Spleen (tissue), 11 donors: ENCODE data around the gene ZNF485. TPM values are rescaled to one million over a fixed set of nuclear protein-coding genes. Genes with fewer than 3 reads are reported as not detected.
"Not testable (repeated sequence)": the region's sequence is repeated elsewhere in the genome, so short reads cannot be mapped to it uniquely, and the experiment has no call there.

Experiments
- DNase-seq: peaks from one replicate; pipeline ENCODE4 v3.0.0-alpha.2; 2020
- H3K27ac ChIP-seq, 8 donors: fragments of 200-600 bp; sonication (generic) in 7 of 8; 1 replicate in 4 of 8; 2 replicates in 4 of 8; pipeline versions ENCODE4 v1.5.0 to v1.8.0; 2016 to 2021; ENCODE audit warnings: inconsistent platforms in 4 of 8, mild to moderate bottlenecking in 4 of 8, moderate library complexity in 1 of 8
- H3K27me3 ChIP-seq, 7 donors: fragments of 200-600 bp; sonication (generic) in 6 of 7; replicated peaks in 1 of 7; 1 replicate in 4 of 7; 2 replicates in 3 of 7; pipeline versions ENCODE4 v1.5.0 to v1.8.0; 2016 to 2021; ENCODE audit warnings: inconsistent platforms in 3 of 7, mild to moderate bottlenecking in 1 of 7
- H3K36me3 ChIP-seq, 6 donors: fragments of 200-600 bp; sonication (generic) in 5 of 6; 1 replicate in 4 of 6; 2 replicates in 2 of 6; pipeline versions ENCODE4 v1.5.0 to v1.8.0; 2016 to 2021; ENCODE audit warnings: inconsistent platforms in 2 of 6
- H3K4me1 ChIP-seq, 6 donors: fragments of 200-600 bp; sonication (generic) in 5 of 6; 1 replicate in 3 of 6; 2 replicates in 3 of 6; pipeline versions ENCODE4 v1.5.0 to v1.8.0; 2016 to 2021; ENCODE audit warnings: inconsistent platforms in 3 of 6
- H3K4me3 ChIP-seq, 8 donors: fragments of 200-600 bp; sonication (generic) in 7 of 8; 1 replicate in 4 of 8; 2 replicates in 4 of 8; pipeline versions ENCODE4 v1.5.0 to v1.8.0; 2016 to 2021; ENCODE audit warnings: inconsistent platforms in 4 of 8, mild to moderate bottlenecking in 4 of 8, moderate library complexity in 2 of 8
- H3K9me3 ChIP-seq, 8 donors: fragments of 200-600 bp; sonication (generic) in 7 of 8; 1 replicate in 4 of 8; 2 replicates in 4 of 8; pipeline versions ENCODE4 v1.5.0 to v1.8.0; 2016 to 2021; ENCODE audit warnings: inconsistent platforms in 4 of 8
- CTCF ChIP-seq, 11 experiments: fragments of 200-600 bp in 7 of 11; fragments of 450-650 bp in 4 of 11; sonication (generic) in 4 of 11; IDR thresholded peaks in 8 of 11; conservative IDR thresholded peaks in 3 of 11; 1 replicate in 7 of 11; 2 replicates in 4 of 11; pipeline versions ENCODE4 v1.4.0 to v1.8.0; 2016 to 2021; ENCODE audit warnings: antibody characterized with exemption in 11 of 11, inconsistent platforms in 4 of 11, mild to moderate bottlenecking in 1 of 11
- POLR2A ChIP-seq, 3 donors: fragments of 450-650 bp; IDR thresholded peaks; one replicate each; pipeline ENCODE4 v1.5.1; 2017; ENCODE audit warnings: antibody characterized with exemption in 3 of 3, mild to moderate bottlenecking in 1 of 3
- POLR2AphosphoS5 ChIP-seq, 3 donors: sonication (generic); formaldehyde crosslinking; IDR thresholded peaks; one replicate each; pipeline ENCODE4 v1.5.1; 2017; ENCODE audit warnings: antibody characterized with exemption in 3 of 3
- WGBS, 5 donors: extraction: QIAGEN DNeasy Blood & Tissue Kit in 3 of 5; methylation state at CpG; one replicate each; pipeline versions ENCODE4 v1.1.5 to v1.1.7; 2013 to 2018; 5-methylcytosine and 5-hydroxymethylcytosine counted together
- intact Hi-C: fragments of 100-400 bp; cut with DNase I; formaldehyde crosslinking; loops from one replicate; pipeline ENCODE4 v1.15.0; 2023; ENCODE audit warnings: low total_unique reads
- polyA plus RNA-seq, 3 donors: library from polyadenylated mRNA; stranded (reverse); fragments of 200-250 nt; gene quantifications; one replicate each; pipeline ENCODE4 v1.2.1, GENCODE V29; 2013
- total RNA-seq, 7 donors: library from RNA; depleted of rRNA in 3 of 7; stranded (reverse); fragments of >200 nt in 3 of 7; fragmentation: NEBNext Ultra II Directional in 4 of 7; extraction: Animal tissue kit (Norgen Biotek cat#: 25700) in 4 of 7; gene quantifications; one replicate each; pipeline versions ENCODE4 v1.1.0 to v1.2.1, GENCODE V29; 2016 to 2021
- donor health status: healthy with polysubstance abuse.
- donor health status: DM: no; HTN: no; CAD: no; lungs with moderate emphysema.
- donor health status: DM: no; HTN: no; CAD: no.
- donor health status: Bipolar disorder and iron deficiency.
- donor health status: healthy.
- donor health status: DM: no; HTN: no; CAD: no.
- donor health status: DM: yes; HTN: yes; CAD: no.

ZNF485 gene
- total and polyA plus RNA-seq, 10 donors = 3.1 to 8.0 (median 4.8) TPM

GRCh38 chr10:43585981-43586729 lies 20.1 kb upstream of the ZNF485 start:
- TF ChIP-seq CTCF (IDR thresholded peaks at IDR 0.05 in 8 of 11, conservative IDR thresholded peaks at IDR 0.05 in 3 of 11) (no peak), POLR2AphosphoS5 (IDR thresholded peaks at IDR 0.05) (no peak), POLR2A (IDR thresholded peaks at IDR 0.05) (no peak)
- Histone ChIP-seq H3K27me3 (no peaks in the 10 kb centered on the region), H3K9me3 (peaks cover 0 to 6% (median 2%) of the 10 kb centered on the region in 8 donors), H3K4me3 (no peak overlapping the region), H3K36me3 (no peaks in the 10 kb centered on the region), H3K4me1 (no peaks in the 10 kb centered on the region), H3K27ac (no peak overlapping the region)
- WGBS, 5 donors = 77 to 88% (median 80%) methylated on average over 9 of the region's 9 CpGs
- intact Hi-C loops = no loop called here
- DNase-seq = no peak

- peaks cover 0 to 12% (median 7%) of the 10 kb centered on the region in 8 donors for H3K9me3 ChIP-seq
- DNase-seq, H3K27ac ChIP-seq, H3K27me3 ChIP-seq, intact Hi-C loops, H3K4me3 ChIP-seq, H3K36me3 ChIP-seq, H3K4me1 ChIP-seq: not testable (repeated sequence)
- WGBS, 5 donors = 69 to 92% (median 84%) methylated on average over 3 of the region's 3 CpGs
Observed at GRCh38 chr10:43586730-43587115, 19.5 kb upstream of the ZNF485 start.

- H3K27ac ChIP-seq = no peak overlapping the region
- H3K36me3 ChIP-seq = no peaks in the 10 kb centered on the region
- TF ChIP-seq CTCF (IDR thresholded peaks at IDR 0.05 in 8 of 11, conservative IDR thresholded peaks at IDR 0.05 in 3 of 11) (no peak), POLR2A (IDR thresholded peaks at IDR 0.05) (no peak), POLR2AphosphoS5 (IDR thresholded peaks at IDR 0.05) (no peak)
- no peaks in the 10 kb centered on the region for H3K27me3 ChIP-seq
- H3K4me1 ChIP-seq = peaks cover 6 to 23% (median 22%) of the 10 kb centered on the region in 6 donors
- DNase-seq = no peak
- WGBS, 5 donors = 88 to 95% (median 92%) methylated on average over 5 of the region's 5 CpGs
- no peak overlapping the region for H3K4me3 ChIP-seq
- intact Hi-C loops = no loop called here
- peaks cover 0 to 23% (median 14%) of the 10 kb centered on the region in 8 donors for H3K9me3 ChIP-seq
Observed at GRCh38 chr10:43591303-43591904, 14.8 kb upstream of the ZNF485 start.

- peak overlapping the region in 5 of 8 donors; percentile 24 to 60 (median 29) for H3K4me3 ChIP-seq
- no peaks in the 10 kb centered on the region for H3K27me3 ChIP-seq
- H3K36me3 ChIP-seq = no peaks in the 10 kb centered on the region
- H3K4me1 ChIP-seq = peaks cover 6 to 31% (median 28%) of the 10 kb centered on the region in 6 donors
- H3K9me3 ChIP-seq = peaks cover 0 to 23% (median 14%) of the 10 kb centered on the region in 8 donors
- WGBS, 5 donors = 2 to 12% (median 5%) methylated on average over 7 to 8 of the region's 8 CpGs
- peak overlapping the region in 6 of 8 donors; percentile 22 to 63 (median 49) for H3K27ac ChIP-seq
- TF ChIP-seq POLR2A (IDR thresholded peaks at IDR 0.05) (no peak), CTCF (IDR thresholded peaks at IDR 0.05 in 8 of 11, conservative IDR thresholded peaks at IDR 0.05 in 3 of 11) (no peak), POLR2AphosphoS5 (IDR thresholded peaks at IDR 0.05) (no peak)
- no peak for DNase-seq
- intact Hi-C loops = no loop called here
Observed at GRCh38 chr10:43594944-43595589, 11.2 kb upstream of the ZNF485 start.
